ENCODE measurements around the gene HS6ST3. TPM values are rescaled to one million over a fixed set of nuclear protein-coding genes. Genes with fewer than 3 reads are reported as not detected.

HS6ST3 gene
- total RNA-seq, 1 experiment from 2014 or later = 0.11 TPM

DNA sequence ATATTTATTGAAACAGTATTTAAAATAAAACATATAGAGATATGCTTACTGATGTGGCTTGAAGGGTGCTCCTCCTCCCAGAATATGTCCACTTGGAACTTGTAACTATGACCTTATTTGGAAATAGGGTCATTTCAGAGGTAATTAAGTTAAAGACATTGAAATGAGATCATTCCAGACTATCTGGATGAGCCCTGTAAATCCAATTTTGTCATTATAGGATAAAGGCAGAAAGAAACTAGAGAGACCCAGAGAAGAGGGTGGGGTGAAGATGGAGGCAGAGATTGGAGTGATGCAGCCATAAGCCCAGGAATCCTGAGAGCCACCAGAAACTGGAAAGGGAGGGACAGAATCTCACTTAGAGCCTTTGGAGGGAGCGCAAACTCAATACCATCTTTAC lies 661.2 kb downstream of the HS6ST3 start:
- Histone ChIP-seq H3K4me2 (ENCODE audit: low read length) (no peak overlapping the region), H3K4me1 (ENCODE audit: insufficient read depth, low read length) (no peaks in the 10 kb centered on the region), H4K20me1 (ENCODE audit: low read length) (no peaks in the 10 kb centered on the region), H3K79me2 (ENCODE audit: low read length) (no peaks in the 10 kb centered on the region), H3K4me3 (ENCODE audit: low read length) (no peak overlapping the region), H3K9ac (ENCODE audit: low read length) (no peak overlapping the region), H3K9me3 (ENCODE audit: low read length) (no peaks in the 10 kb centered on the region), H3K9me2 (replicated peaks; ENCODE audit: low read length) (no peaks in the 10 kb centered on the region), H3K36me3 (ENCODE audit: low read depth, low read length) (no peaks in the 10 kb centered on the region), H3K27me3 (ENCODE audit: low read length) (no peaks in the 10 kb centered on the region), H2AFZ (ENCODE audit: low read length) (no peak overlapping the region), H3F3A (ENCODE audit: low read length, unreplicated experiment) (no peaks in the 10 kb centered on the region), H3K27ac (ENCODE audit: low read length) (no peak overlapping the region)
- intact Hi-C loops (cut with micrococcal nuclease) = no loop called here
- TF ChIP-seq EZH2 (IDR thresholded peaks at IDR 0.05; ENCODE audit: low read length, unreplicated experiment) (no peak), EZH2phosphoT487 (IDR thresholded peaks at IDR 0.05; ENCODE audit: borderline replicate concordance, low read length) (no peak)
- TF ChIP-seq, protein P1, sequence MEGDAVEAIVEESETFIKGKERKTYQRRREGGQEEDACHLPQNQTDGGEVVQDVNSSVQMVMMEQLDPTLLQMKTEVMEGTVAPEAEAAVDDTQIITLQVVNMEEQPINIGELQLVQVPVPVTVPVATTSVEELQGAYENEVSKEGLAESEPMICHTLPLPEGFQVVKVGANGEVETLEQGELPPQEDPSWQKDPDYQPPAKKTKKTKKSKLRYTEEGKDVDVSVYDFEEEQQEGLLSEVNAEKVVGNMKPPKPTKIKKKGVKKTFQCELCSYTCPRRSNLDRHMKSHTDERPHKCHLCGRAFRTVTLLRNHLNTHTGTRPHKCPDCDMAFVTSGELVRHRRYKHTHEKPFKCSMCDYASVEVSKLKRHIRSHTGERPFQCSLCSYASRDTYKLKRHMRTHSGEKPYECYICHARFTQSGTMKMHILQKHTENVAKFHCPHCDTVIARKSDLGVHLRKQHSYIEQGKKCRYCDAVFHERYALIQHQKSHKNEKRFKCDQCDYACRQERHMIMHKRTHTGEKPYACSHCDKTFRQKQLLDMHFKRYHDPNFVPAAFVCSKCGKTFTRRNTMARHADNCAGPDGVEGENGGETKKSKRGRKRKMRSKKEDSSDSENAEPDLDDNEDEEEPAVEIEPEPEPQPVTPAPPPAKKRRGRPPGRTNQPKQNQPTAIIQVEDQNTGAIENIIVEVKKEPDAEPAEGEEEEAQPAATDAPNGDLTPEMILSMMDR (conservative IDR thresholded peaks at IDR 0.05; ENCODE audit: low read depth, low read length) = no peak
- ATAC-seq (no peak), DNase-seq (no peak)
- ChIA-PET POLR2A (ENCODE audit: unreplicated experiment) (no interaction called here), CTCF (no interaction called here)
- no TSS peak for BruUV-seq (replicated peaks)

DNA sequence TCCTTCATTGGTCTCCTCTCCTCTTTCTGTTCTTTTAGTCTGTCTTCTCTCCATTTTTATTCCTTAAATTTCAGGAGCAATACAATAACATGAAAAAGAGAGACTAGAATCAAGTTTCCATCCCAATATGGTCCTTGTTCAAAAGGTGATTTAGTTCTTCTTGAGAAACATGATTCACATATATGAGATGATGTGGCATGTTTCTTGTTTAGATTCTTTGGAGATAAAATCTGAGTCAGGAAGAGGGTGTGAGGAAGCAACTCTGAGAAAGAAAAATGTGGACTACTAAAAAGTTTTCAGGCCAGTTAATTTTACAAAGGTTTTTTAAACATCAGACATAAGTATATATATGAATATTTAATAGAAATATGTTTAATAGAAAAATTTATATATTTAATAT lies 673.0 kb downstream of the HS6ST3 start:
- H3K27ac ChIP-seq (ENCODE audit: low read length) = no peak overlapping the region
- POLR2A ChIA-PET (ENCODE audit: unreplicated experiment) = no interaction called here
- H3K36me3 ChIP-seq (ENCODE audit: low read depth, low read length) = no peaks in the 10 kb centered on the region
- no peaks in the 10 kb centered on the region for H4K20me1 ChIP-seq (ENCODE audit: low read length)
- no TSS peak for BruUV-seq (replicated peaks)
- CTCF ChIA-PET = no interaction called here
- DNase-seq (no peak), ATAC-seq (no peak)
- no peak for TF ChIP-seq EZH2phosphoT487 (IDR thresholded peaks at IDR 0.05; ENCODE audit: borderline replicate concordance, low read length)
- TF ChIP-seq, protein P1 (conservative IDR thresholded peaks at IDR 0.05; ENCODE audit: low read depth, low read length) = no peak
- TF ChIP-seq EZH2 (IDR thresholded peaks at IDR 0.05; ENCODE audit: low read length, unreplicated experiment) = no peak
- no peaks in the 10 kb centered on the region for H3F3A ChIP-seq (ENCODE audit: low read length, unreplicated experiment)
- no peak overlapping the region for H3K9ac ChIP-seq (ENCODE audit: low read length)
- no peaks in the 10 kb centered on the region for H3K4me1 ChIP-seq (ENCODE audit: insufficient read depth, low read length)
- no peaks in the 10 kb centered on the region for H3K9me2 ChIP-seq (replicated peaks; ENCODE audit: low read length)
- H3K27me3 ChIP-seq (ENCODE audit: low read length) = no peaks in the 10 kb centered on the region
- no peaks in the 10 kb centered on the region for H3K9me3 ChIP-seq (ENCODE audit: low read length)
- no peaks in the 10 kb centered on the region for H3K79me2 ChIP-seq (ENCODE audit: low read length)
- intact Hi-C loops (cut with micrococcal nuclease) = no loop called here
- no peak overlapping the region for H2AFZ ChIP-seq (ENCODE audit: low read length)
- H3K4me3 ChIP-seq (ENCODE audit: low read length) = no peak overlapping the region
- no peak overlapping the region for H3K4me2 ChIP-seq (ENCODE audit: low read length)

DNA sequence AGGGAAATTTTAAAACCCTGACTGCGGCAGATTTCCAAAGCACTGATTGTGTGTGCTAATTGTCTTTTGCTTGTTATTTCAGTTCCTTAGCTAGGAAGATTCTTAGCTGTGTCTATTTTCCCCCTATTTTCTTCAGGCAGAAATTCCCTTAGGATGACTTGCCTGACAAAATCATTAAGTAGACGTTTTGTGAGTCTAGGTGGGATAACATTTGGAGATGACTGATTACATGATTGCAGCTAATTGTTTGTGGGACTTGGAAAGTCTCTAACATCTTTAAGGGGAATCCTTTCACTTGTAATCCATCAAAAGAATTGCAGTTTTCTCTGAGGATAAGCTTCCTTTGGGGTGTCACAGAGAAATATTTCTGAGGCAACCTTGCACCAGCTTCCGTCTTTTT lies 676.4 kb downstream of the HS6ST3 start:
- no peak for DNase-seq
- Histone ChIP-seq H3K27ac (ENCODE audit: low read length) (no peak overlapping the region), H3K4me2 (ENCODE audit: low read length) (no peak overlapping the region), H3F3A (ENCODE audit: low read length, unreplicated experiment) (no peaks in the 10 kb centered on the region), H3K9me3 (ENCODE audit: low read length) (no peaks in the 10 kb centered on the region), H3K9ac (ENCODE audit: low read length) (no peak overlapping the region), H3K9me2 (replicated peaks; ENCODE audit: low read length) (no peaks in the 10 kb centered on the region), H3K36me3 (ENCODE audit: low read depth, low read length) (no peaks in the 10 kb centered on the region), H2AFZ (ENCODE audit: low read length) (no peak overlapping the region), H4K20me1 (ENCODE audit: low read length) (no peaks in the 10 kb centered on the region), H3K27me3 (ENCODE audit: low read length) (no peaks in the 10 kb centered on the region), H3K79me2 (ENCODE audit: low read length) (no peaks in the 10 kb centered on the region), H3K4me1 (ENCODE audit: insufficient read depth, low read length) (no peaks in the 10 kb centered on the region), H3K4me3 (ENCODE audit: low read length) (no peak overlapping the region)
- no peak for ATAC-seq
- CTCF ChIA-PET = no interaction called here
- POLR2A ChIA-PET (ENCODE audit: unreplicated experiment) = no interaction called here
- intact Hi-C loops (cut with micrococcal nuclease) = no loop called here
- no peak for TF ChIP-seq EZH2 (IDR thresholded peaks at IDR 0.05; ENCODE audit: low read length, unreplicated experiment)
- TF ChIP-seq, protein P1 (conservative IDR thresholded peaks at IDR 0.05; ENCODE audit: low read depth, low read length) = no peak
- TF ChIP-seq EZH2phosphoT487 (IDR thresholded peaks at IDR 0.05; ENCODE audit: borderline replicate concordance, low read length) = no peak
- BruUV-seq (replicated peaks) = no TSS peak

All from PC-3 (cell line).